ENCODE measurements around the gene AFMID.

AFMID gene

DNA sequence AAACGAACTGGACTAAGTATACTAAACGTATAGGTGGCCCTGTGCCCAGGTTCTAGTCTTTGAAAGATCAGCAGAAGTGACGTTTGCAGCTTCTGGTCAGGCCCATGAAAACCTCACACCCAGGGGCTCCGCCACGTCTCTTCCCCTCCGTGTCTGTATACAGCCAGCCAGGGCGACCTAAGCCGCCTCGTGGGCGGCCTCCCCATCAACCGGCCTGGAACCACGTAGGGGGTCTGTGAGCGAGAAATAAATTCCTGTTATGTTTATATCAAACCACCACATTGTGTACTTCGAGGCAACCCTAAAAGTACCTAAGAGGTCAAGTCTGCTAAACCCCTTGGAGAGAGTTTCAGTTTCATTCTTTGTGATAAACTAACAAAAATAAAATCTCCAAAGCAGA lies 7.1 kb upstream of the AFMID start:
- DNase-seq (ENCODE audit: low spot score), result no peak

DNA sequence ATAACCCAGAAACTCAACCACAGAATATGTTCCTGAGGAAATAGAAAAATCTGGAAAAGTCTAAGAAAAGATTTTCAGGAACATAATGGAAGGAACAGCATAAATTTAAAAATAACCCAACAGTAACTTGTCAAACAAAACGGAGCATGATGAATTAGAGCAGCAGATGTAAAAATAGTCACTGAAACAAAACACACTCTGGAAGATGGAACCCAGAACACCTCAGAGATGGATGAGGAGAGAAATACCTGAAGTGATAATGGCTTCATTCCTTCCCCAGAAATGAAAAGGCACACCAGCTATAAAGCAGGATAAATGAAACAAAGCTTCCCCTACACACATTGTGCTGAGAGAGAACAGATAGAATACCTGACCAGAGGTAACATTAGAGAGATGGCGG lies 6.7 kb upstream of the AFMID start:
- DNase-seq (ENCODE audit: low spot score), result no peak

DNA sequence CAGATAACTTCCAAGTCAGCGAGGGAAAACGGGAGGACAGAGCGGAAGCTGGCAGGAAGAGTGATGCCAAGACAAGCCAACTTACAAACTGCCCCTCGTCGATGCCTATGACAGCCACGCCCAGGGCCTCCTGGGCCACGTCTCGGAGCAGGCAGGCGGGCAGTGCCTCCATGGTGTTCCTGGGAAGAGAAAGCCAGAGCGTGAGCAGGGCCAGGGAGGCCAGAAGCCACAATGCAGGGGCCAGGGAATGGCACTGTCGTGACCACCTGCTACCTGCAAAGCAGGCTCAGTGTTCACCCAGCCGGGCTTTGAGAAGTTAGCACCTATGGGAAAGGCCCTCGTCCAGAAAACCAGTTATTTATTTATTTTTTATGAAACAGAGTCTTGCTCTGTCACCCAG lies 4.7 kb upstream of the AFMID start:
- DNase-seq (ENCODE audit: low spot score), result no peak

DNA sequence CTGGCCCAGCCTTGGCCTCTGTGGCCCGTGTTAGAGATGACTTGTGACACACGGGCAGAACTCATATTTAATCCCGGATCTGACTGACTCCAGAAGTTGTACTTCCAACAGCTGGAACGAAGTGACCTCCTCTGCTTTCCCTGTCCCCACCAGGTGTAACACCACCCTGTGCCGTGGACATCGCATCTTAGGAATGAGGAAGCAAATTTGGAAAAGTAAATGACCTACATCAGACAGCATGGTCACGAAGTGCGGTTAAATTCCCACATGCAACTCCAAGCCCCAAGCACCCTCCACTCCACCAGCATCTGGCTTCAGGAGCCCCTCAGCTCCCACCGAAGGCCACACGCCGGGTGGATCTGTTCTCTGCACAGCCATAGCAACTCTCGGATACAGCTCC lies 3.2 kb upstream of the AFMID start:
- DNase-seq (ENCODE audit: low spot score), result no peak

DNA sequence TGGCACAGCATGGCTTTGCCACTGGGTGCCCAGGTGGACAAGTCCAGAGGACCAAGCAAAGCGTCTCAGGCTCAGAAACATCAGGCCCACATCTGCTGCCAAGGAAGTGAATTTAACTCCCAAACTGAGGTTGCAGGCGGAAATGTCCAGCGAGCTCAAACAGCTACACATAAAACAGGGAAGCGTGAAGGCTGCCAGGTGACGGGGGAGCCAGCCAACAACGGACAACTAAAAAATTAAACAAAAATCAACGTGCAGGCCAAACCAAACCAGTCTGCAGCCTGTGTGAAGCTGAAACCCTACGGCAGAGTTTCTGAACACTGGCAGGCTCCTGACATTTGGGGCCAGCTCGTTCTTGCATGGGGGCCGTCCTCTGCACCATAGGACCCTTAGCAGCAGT lies 2.8 kb upstream of the AFMID start:
- no peak for DNase-seq (ENCODE audit: low spot score)

DNA sequence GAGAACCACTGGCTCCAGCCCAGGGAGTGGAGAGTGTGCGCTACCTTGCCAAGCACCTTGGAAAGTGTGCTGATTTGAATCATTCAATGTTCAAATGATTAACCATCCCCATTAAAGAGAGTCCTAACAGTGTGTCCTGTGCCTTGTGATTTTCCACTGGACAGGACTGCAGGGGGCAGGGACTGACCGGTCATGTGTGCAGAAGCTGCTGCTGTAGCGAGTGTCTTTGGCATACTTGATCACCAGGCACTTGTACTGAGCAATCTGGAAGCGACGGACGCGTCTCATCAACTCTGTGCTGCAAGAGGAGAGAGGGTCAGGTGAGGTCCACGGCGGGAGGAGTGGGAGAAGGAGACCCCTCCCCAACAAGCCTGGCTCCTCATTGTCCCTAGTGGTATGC lies 2.3 kb upstream of the AFMID start:
- peak; percentile 62 for DNase-seq (ENCODE audit: low spot score)

DNA sequence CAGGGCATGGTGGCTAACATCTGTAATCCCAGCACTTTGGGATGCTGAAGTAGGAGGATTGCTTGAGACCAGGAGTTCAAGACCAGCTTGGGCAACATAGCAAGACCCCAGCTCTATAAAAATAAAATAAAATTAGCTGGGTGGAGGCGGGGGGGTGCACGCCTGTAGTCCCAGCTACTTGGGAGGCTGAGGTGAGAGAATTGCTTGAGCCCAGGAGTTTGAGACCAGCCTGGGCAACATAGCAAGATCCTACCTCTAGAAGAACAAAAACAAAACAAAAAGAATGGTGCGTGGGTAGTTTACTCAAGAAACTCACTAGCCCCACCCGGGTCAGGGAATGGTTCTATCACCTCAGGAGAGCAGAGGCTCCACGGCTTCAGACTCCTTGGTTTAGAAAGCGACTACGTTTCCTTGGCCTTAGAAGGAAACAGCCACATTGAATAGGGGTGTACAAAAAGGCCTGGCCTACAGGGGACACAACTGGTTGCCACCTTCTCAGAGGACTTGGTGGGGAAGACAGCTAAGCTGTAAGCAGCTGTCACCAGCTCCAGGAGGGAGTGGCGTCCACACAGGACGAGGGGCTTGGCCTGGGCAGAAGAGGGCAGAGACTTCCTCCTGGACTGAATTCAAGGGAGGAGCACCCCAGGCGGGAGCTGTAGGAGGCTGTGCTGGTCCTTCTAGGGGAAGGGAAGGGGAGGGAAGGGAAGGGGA lies 1.0 kb upstream of the AFMID start:
- no peak for DNase-seq (ENCODE audit: low spot score)

DNA sequence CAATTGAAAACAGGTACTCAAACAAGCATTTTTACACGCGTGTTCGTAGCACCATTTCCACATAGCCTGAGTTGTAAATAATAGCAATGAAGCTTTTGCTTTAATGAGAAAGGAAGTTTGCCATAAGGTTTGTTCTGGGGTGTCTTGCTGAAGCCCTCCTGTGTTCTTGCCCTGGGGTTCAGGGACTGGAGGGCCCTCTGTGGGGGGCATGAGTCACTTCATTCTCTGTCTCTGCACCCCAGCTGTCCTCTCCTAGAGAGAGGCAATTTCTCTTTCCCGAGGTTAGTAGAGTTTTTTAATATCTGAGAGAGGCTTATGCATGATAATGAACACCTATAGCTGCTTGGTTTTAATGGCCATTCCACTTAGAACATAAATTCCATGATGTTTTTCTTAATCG lies 9.6 kb downstream of the AFMID start:
- DNase-seq (ENCODE audit: low spot score), result no peak

DNA sequence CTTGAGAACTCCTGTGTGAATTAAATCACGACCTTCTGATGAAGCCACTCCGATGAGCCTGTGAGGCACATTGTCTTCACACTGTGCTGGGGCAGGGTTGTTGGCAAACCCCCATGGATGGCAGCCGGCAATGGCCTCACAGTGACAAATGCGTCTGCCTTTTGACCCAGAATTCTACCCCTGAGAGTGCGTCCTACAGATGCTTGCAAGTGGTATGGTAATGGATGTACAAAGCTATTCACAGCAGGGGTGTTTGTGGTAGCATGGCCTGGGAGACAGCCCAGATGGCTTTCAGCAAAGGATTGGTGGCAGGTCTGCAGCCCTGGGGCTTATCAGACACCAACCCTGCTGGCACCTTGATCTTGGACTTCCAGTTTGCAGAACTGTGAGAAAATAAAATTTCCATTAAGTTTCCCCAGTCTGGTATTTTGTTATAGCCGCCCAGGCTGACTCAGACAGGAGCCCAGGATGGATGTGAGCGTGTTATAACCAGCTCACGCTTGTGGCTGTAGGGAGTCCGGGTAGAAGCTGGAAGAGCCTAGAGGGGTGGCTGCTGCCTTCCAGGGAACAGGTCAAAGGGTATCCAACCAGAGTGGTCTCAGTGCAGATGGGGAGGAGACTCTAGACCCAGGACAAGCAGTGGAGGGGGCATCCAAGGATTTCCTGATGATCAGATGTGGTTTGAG lies 10.1 kb downstream of the AFMID start:
- peak; percentile 90 for DNase-seq (ENCODE audit: low spot score)

DNA sequence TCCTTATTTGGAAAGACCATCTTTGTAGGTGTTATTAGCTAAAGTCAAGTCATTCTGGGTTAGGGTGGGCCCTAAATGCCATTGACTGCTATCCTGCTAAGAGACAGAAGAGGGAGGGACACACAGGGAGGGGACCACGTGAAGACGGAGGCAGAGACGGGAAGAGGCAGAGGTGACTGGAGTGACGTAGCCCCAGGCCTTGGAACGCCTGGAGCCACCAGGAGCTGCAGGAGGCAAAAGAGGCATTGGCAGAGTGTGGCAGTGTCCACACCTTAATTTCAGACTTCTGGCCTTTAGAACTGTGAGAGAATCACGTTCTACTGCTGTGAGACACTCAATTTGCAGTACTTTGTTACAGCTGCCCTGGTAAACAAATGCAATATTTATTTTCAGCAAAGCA lies 13.3 kb downstream of the AFMID start:
- DNase-seq (ENCODE audit: low spot score), result no peak

DNA sequence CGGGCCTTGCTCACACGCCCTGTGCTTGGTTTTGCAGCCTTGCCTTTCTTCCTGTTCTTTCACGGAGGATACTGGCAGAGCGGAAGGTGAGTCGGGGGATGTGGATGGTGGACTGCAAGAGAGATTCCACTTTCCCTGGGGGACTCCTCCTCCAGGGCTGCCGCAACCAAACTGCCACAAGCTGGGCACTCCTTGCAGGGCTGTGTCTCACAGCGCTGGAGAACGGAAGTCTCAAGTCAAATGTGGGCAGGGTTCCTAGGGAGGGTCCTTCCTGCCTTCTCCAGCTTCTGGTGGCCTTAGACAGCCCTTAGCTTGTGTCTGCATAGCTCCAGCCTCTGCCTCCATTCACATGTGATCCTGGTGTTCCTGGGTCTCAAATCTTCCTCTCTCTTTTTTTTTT lies 15.5 kb downstream of the AFMID start:
- DNase-seq (ENCODE audit: low spot score), result no peak

DNA sequence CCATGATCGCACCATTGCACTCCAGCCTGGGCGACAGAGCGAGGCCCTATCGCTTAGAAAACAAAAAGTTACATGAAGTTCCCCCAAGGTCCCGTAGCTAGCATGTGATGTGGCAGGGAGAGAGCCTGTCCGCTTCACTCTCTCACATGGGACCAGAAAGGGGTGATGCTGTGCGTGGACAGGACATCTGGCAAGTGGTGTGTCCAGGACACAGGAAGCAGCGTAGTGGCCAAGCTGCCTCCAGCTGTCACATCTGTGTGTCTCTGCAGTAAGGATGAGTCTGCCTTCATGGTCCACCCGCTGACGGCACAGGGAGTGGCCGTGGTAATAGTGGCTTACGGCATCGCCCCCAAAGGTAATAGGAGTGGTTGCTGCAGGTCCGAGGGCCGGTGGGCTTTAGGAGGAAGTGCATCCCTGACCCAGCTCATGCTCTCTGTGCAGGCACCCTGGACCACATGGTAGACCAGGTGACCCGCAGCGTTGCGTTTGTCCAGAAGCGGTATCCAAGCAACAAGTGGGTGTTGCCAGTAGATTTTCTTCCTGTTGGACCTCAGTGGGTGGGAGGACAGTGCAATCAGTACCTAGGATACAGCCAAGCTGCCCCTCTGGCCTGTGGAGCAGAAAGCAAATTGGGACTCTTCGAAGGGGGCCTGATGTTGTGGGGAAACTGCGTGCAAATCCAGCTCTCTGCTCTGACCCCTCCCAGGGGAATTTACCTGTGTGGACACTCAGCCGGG lies 17.4 kb downstream of the AFMID start:
- DNase-seq (ENCODE audit: low spot score), result no peak

DNA sequence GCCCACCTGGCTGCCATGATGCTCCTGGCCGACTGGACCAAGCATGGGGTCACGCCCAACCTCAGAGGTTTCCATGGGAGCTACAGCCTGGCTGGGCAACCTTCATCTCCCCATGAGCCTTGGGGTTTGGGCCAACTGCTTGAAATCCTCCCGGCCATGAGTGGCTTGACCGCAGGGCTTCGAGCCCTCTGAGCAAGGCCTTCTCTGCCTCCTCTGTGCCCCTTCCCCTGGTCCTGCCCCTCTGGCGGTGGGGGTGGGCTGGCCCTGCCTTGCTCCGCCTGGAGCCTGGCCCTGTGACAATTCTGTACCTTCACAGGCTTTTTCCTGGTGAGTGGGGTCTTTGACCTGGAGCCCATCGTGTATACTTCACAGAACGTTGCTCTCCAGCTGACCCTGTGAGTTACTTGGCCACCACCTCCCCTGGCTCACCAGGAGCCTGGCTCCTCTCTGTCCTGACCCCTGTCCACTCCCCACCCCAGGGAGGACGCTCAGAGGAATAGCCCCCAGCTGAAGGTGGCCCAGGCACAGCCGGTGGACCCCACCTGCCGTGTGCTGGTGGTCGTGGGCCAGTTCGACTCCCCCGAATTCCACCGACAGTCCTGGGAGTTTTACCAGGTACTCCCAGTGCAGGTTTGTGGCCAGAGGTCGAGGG lies 18.1 kb downstream of the AFMID start:
- no peak for DNase-seq (ENCODE audit: low spot score)

DNA sequence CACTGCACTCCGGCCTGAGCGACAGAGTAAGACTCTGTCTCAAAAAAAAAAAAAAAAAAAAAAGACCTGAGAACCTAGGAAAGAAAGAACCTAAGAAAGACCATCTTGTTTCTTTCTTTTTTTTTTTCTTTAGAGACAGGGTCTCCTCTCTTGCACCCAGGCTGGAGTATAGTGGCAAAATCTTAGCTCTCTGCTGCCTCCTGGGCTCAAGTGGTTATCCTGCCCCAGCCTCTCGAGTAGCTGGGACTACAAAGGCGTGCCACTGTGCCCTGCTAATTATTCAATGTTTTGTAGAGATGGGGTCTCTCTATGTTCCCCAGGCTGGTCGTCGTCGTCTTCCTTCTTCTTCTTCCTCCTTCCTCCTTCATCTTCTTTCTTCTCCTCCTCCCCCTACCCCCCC lies 19.1 kb downstream of the AFMID start:
- DNase-seq (ENCODE audit: low spot score), result no peak

DNA sequence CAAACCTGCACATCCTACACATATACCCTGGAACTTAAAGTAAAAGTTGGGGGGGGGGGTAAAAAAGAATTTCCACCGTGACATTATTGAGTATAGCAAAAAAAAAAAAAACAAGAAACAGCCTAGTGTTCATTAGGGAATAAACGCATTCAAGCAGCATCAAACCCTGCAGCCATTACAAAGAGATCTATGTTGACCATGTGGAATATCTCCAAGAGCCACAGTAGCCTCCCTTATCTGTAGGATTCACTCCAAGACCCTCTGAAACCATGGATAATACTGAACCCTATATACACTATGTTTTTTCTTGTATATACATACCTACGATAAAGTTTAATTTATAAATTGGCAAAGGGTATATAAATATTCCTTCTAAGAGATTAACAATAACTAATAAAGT lies 21.3 kb downstream of the AFMID start:
- DNase-seq (ENCODE audit: low spot score), result no peak

DNA sequence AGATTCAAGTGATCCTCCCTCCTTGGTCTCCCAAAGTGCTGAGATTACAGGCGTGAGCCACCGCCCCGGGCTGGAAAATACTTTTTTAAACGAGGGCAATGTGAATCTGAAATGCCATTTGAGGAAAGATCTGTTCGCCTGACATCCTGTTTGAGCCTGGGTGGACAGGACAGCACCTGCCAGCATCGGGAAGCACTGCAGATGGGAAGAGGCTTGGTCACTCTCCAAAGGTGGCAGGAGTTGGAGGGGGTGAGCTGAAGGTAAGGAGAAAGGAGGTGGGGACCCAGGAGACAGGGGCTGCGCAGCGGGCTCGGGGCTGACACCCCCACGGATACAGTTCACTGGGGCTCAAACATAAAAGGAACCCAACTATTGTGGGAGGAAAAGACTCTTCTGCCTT lies 22.9 kb downstream of the AFMID start:
- DNase-seq (ENCODE audit: low spot score), result peak; percentile 76

DNA sequence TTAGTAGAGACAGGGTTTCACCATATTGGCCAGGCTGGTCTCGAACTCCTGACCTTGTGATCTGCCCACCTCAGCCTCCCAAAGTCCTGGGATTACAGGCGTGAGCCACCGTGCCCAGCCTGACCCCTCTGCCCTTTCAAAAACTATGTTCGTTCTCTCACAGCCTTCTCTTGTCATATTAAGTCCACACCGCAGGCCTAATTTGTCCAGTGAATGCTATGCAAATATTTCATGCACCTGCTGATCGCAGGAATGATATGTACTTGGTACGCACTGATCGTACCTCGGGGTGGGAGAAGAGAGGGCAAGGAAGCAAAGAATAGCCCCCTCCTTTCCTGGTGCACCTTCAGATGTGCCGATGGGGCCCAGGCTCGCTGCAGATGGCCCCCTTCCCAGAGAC lies 23.9 kb downstream of the AFMID start:
- no peak for DNase-seq (ENCODE audit: low spot score)

DNA sequence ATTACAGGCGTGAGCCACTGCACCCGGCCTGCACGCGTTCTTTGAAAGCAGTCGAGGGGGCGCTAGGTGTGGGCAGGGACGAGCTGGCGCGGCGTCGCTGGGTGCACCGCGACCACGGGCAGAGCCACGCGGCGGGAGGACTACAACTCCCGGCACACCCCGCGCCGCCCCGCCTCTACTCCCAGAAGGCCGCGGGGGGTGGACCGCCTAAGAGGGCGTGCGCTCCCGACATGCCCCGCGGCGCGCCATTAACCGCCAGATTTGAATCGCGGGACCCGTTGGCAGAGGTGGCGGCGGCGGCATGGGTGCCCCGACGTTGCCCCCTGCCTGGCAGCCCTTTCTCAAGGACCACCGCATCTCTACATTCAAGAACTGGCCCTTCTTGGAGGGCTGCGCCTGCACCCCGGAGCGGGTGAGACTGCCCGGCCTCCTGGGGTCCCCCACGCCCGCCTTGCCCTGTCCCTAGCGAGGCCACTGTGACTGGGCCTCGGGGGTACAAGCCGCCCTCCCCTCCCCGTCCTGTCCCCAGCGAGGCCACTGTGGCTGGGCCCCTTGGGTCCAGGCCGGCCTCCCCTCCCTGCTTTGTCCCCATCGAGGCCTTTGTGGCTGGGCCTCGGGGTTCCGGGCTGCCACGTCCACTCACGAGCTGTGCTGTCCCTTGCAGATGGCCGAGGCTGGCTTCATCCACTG lies 27.0 kb downstream of the AFMID start, which contains the start of gene BIRC5:
BIRC5 (plus strand) TSS at position 238 of the 690 bp plus-strand sequence; CDS start at position 302, 64 bp downstream.
- DNase-seq (ENCODE audit: low spot score), result peak; percentile 85

DNA sequence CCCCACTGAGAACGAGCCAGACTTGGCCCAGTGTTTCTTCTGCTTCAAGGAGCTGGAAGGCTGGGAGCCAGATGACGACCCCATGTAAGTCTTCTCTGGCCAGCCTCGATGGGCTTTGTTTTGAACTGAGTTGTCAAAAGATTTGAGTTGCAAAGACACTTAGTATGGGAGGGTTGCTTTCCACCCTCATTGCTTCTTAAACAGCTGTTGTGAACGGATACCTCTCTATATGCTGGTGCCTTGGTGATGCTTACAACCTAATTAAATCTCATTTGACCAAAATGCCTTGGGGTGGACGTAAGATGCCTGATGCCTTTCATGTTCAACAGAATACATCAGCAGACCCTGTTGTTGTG lies 27.5 kb downstream of the AFMID start:
- no peak for DNase-seq (ENCODE audit: low spot score)

DNA sequence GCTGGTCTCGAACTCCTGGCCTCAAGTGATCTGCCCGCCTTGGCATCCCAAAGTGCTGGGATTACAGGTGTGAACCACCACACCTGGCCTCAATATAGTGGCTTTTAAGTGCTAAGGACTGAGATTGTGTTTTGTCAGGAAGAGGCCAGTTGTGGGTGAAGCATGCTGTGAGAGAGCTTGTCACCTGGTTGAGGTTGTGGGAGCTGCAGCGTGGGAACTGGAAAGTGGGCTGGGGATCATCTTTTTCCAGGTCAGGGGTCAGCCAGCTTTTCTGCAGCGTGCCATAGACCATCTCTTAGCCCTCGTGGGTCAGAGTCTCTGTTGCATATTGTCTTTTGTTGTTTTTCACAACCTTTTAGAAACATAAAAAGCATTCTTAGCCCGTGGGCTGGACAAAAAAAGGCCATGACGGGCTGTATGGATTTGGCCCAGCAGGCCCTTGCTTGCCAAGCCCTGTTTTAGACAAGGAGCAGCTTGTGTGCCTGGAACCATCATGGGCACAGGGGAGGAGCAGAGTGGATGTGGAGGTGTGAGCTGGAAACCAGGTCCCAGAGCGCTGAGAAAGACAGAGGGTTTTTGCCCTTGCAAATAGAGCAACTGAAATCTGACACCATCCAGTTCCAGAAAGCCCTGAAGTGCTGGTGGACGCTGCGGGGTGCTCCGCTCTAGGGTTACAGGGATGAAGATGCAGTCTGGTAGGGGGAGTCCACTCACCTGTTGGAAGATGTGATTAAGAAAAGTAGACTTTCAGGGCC lies 32.4 kb downstream of the AFMID start:
- no peak for DNase-seq (ENCODE audit: low spot score)

DNA sequence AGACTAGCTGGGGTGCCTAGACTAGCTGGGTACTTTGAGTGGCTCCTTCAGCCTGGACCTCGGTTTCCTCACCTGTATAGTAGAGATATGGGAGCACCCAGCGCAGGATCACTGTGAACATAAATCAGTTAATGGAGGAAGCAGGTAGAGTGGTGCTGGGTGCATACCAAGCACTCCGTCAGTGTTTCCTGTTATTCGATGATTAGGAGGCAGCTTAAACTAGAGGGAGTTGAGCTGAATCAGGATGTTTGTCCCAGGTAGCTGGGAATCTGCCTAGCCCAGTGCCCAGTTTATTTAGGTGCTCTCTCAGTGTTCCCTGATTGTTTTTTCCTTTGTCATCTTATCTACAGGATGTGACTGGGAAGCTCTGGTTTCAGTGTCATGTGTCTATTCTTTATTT lies 35.9 kb downstream of the AFMID start:
- no peak for DNase-seq (ENCODE audit: low spot score)
